ENCODE data around the gene IGSF6. TPM values are rescaled to one million over a fixed set of nuclear protein-coding genes. Genes with fewer than 3 reads are reported as not detected.

The IGSF6 gene
- total RNA-seq, 2 donors from 2014 or later = not detected

- Mint-ChIP-seq H3K36me3 (ENCODE audit: low read depth) (peaks cover 34% of the 10 kb centered on the region), H3K9me3 (no peaks in the 10 kb centered on the region), H3K27me3 (ENCODE audit: insufficient read depth) (peaks cover 11% of the 10 kb centered on the region), H3K4me1 (peaks cover 70% of the 10 kb centered on the region), H3K4me3 (no peak overlapping the region), H3K27ac (peak overlapping the region; percentile 50)
- no peak for DNase-seq
- WGBS, 2 experiments (ENCODE audit: insufficient coverage in 1 of 2, insufficient read length in 1 of 2) = 86 to 88% methylated on average over 5 to 7 of the region's 7 CpGs
- Histone ChIP-seq H3K36me3 (ENCODE audit: control insufficient read depth, insufficient read depth, low read length) (peaks cover 6% of the 10 kb centered on the region), H3K27ac (ENCODE audit: low read depth, low read length) (no peak overlapping the region), H3K27me3 (ENCODE audit: control insufficient read depth, insufficient read depth, low read length, poor library complexity, severe bottlenecking) (no peaks in the 10 kb centered on the region), H3K4me3 (ENCODE audit: low read length) (no peak overlapping the region), H3K9ac (ENCODE audit: extremely low read depth, low read length, poor library complexity, severe bottlenecking) (no peak overlapping the region), H3K4me1 (ENCODE audit: control insufficient read depth, insufficient read depth, low read length) (peaks cover 22% of the 10 kb centered on the region), H3K9me3 (ENCODE audit: control insufficient read depth, low read length) (no peaks in the 10 kb centered on the region)
- TF ChIP-seq CTCF (conservative IDR thresholded peaks at IDR 0.05) = no peak
Measured at GRCh38 chr16:21611556-21612384, 40.6 kb downstream of the IGSF6 start.

DNA sequence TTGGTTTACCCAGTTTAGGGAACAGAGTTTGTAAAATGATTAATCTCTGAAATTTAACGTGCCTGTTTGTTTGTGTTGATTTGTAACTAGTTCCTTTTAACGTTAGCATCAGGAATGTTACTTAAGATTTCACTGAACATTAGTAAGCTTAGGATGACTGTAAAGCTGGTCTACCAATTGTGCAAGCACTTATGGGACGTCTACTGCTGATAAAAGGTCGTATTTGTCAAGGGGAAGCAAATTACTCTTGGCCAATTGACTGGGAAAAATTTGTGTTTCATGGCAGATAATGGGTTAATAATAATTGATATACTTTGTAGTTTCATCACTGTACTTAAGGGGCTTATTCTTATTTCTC, 41.2 kb downstream of the IGSF6 start:
- H3K4me1 ChIP-seq (ENCODE audit: control insufficient read depth, insufficient read depth, low read length) = peaks cover 22% of the 10 kb centered on the region
- no peak overlapping the region for H3K9ac ChIP-seq (ENCODE audit: extremely low read depth, low read length, poor library complexity, severe bottlenecking)
- Mint-ChIP-seq H3K4me1 (peaks cover 74% of the 10 kb centered on the region), H3K4me3 (no peak overlapping the region), H3K36me3 (ENCODE audit: low read depth) (peaks cover 28% of the 10 kb centered on the region), H3K9me3 (no peaks in the 10 kb centered on the region), H3K27ac (no peak overlapping the region), H3K27me3 (ENCODE audit: insufficient read depth) (peaks cover 11% of the 10 kb centered on the region)
- H3K27me3 ChIP-seq (ENCODE audit: control insufficient read depth, insufficient read depth, low read length, poor library complexity, severe bottlenecking) = no peaks in the 10 kb centered on the region
- no peak for TF ChIP-seq CTCF (conservative IDR thresholded peaks at IDR 0.05)
- no peak for DNase-seq
- H3K27ac ChIP-seq (ENCODE audit: low read depth, low read length) = no peak overlapping the region
- H3K9me3 ChIP-seq (ENCODE audit: control insufficient read depth, low read length) = no peaks in the 10 kb centered on the region
- H3K4me3 ChIP-seq (ENCODE audit: low read length) = no peak overlapping the region
- 85 to 89% methylated on average over 4 of the region's 4 CpGs for WGBS, 2 experiments (ENCODE audit: insufficient coverage in 1 of 2, insufficient read length in 1 of 2)
- H3K36me3 ChIP-seq (ENCODE audit: control insufficient read depth, insufficient read depth, low read length) = peaks cover 6% of the 10 kb centered on the region

- WGBS, 2 experiments (ENCODE audit: insufficient coverage in 1 of 2, insufficient read length in 1 of 2) = 82 to 94% methylated on average over 2 of the region's 2 CpGs
Measured at GRCh38 chr16:21610766-21611165, 41.6 kb downstream of the IGSF6 start.

More at GRCh38 chr16:21610766-21611165, 41.6 kb downstream of the IGSF6 start:
- no peak for TF ChIP-seq CTCF (conservative IDR thresholded peaks at IDR 0.05)
- peaks cover 6% of the 10 kb centered on the region for H3K36me3 ChIP-seq (ENCODE audit: control insufficient read depth, insufficient read depth, low read length)
- no peak overlapping the region for H3K4me3 ChIP-seq (ENCODE audit: low read length)
- peaks cover 11% of the 10 kb centered on the region for H3K27me3 Mint-ChIP-seq (ENCODE audit: insufficient read depth)
- H3K4me1 Mint-ChIP-seq = peaks cover 74% of the 10 kb centered on the region
- no peak overlapping the region for H3K4me3 Mint-ChIP-seq
- no peaks in the 10 kb centered on the region for H3K27me3 ChIP-seq (ENCODE audit: control insufficient read depth, insufficient read depth, low read length, poor library complexity, severe bottlenecking)
- no peak overlapping the region for H3K9ac ChIP-seq (ENCODE audit: extremely low read depth, low read length, poor library complexity, severe bottlenecking)
- no peak for DNase-seq
- H3K9me3 ChIP-seq (ENCODE audit: control insufficient read depth, low read length) = no peaks in the 10 kb centered on the region
- no peaks in the 10 kb centered on the region for H3K9me3 Mint-ChIP-seq
- H3K27ac Mint-ChIP-seq = no peak overlapping the region
- H3K27ac ChIP-seq (ENCODE audit: low read depth, low read length) = no peak overlapping the region
- peaks cover 24% of the 10 kb centered on the region for H3K36me3 Mint-ChIP-seq (ENCODE audit: low read depth)
- peaks cover 20% of the 10 kb centered on the region for H3K4me1 ChIP-seq (ENCODE audit: control insufficient read depth, insufficient read depth, low read length)

All from endodermal cell (in vitro differentiated cells).